OCI-LY1 (cell line): Measurements from ENCODE around the gene SP6.
A peak's percentile ranks its signal among the peaks of the same experiment; 100 is the strongest.

Experiments used
- H2AFZ ChIP-seq: fragments of 200-600 bp; sonication (generic), shearing (Covaris generic); 2 replicates; pipeline ENCODE4 v1.6.0; 2014; ENCODE audit warnings: antibody characterized with exemption, mild to moderate bottlenecking, low read length
- H3F3A ChIP-seq: fragments of 200-600 bp; sonication (generic), shearing (Covaris generic); 2 replicates; pipeline ENCODE4 v1.6.0; 2014; ENCODE audit warnings: mild to moderate bottlenecking, antibody characterized with exemption, low read length, moderate library complexity; ENCODE audit not compliant: insufficient read depth
- H3K27ac ChIP-seq: fragments of 200-600 bp; sonication (generic); 2 replicates; pipeline ENCODE4 v1.5.1; 2014; ENCODE audit warnings: low read length, mixed run types, mild to moderate bottlenecking, low read depth; ENCODE audit not compliant: poor library complexity, severe bottlenecking
- H3K27me3 ChIP-seq: fragments of 200-600 bp; sonication (generic); 2 replicates; pipeline ENCODE4 v1.6.0; 2014; ENCODE audit warnings: antibody characterized with exemption, mild to moderate bottlenecking, low read length, moderate library complexity; ENCODE audit not compliant: insufficient read depth
- H3K36me3 ChIP-seq: fragments of 200-600 bp; sonication (generic); 2 replicates; pipeline ENCODE4 v1.6.1; 2014; ENCODE audit warnings: mild to moderate bottlenecking, antibody characterized with exemption, low read length, moderate library complexity, mixed read lengths; ENCODE audit not compliant: insufficient read depth
- H3K4me1 ChIP-seq: fragments of 200-600 bp; sonication (generic); 2 replicates; pipeline ENCODE4 v1.5.1; 2014; ENCODE audit warnings: mild to moderate bottlenecking, low read length, moderate library complexity; ENCODE audit not compliant: insufficient read depth, severe bottlenecking
- H3K4me2 ChIP-seq: fragments of 200-600 bp; sonication (generic), shearing (Covaris generic); 2 replicates; pipeline ENCODE4 v1.6.1; 2014; ENCODE audit warnings: low read length
- H3K4me3 ChIP-seq: fragments of 200-600 bp; sonication (generic); 2 replicates; pipeline ENCODE4 v1.5.1; 2014; ENCODE audit warnings: low read length, low read depth, mild to moderate bottlenecking, mixed read lengths; ENCODE audit not compliant: poor library complexity, severe bottlenecking
- H3K79me2 ChIP-seq: fragments of 200-600 bp; shearing (Covaris generic); 2 replicates; pipeline ENCODE4 v1.6.1; 2016; ENCODE audit warnings: mixed run types, low read length, mixed read lengths; ENCODE audit not compliant: insufficient read depth
- H3K9ac ChIP-seq: fragments of 200-600 bp; sonication (generic), shearing (Covaris generic); 2 replicates; pipeline ENCODE4 v1.6.1; 2014; ENCODE audit warnings: mild to moderate bottlenecking, low read length, mixed read lengths
- H3K9me2 ChIP-seq: fragments of 200-600 bp; sonication (generic), shearing (Covaris generic); 2 replicates; pipeline ENCODE4 v1.6.1; 2014; ENCODE audit warnings: low read depth, mild to moderate bottlenecking, low read length, mixed read lengths
- H3K9me3 ChIP-seq: fragments of 200-600 bp; shearing (Covaris generic); 2 replicates; pipeline ENCODE4 v1.6.1; 2014; ENCODE audit warnings: low read length, mixed read lengths
- H4K20me1 ChIP-seq: fragments of 200-600 bp; sonication (generic), shearing (Covaris generic); 2 replicates; pipeline ENCODE4 v1.6.0; 2016; ENCODE audit warnings: mild to moderate bottlenecking, low read length; ENCODE audit not compliant: insufficient read depth
- EZH2 ChIP-seq: fragments of 200-600 bp; sonication (generic), shearing (Covaris generic); IDR thresholded peaks from 2 replicates; pipeline ENCODE4 v1.8.0; 2017; ENCODE audit warnings: borderline replicate concordance, mixed run types, mild to moderate bottlenecking, antibody characterized with exemption, low read length, moderate library complexity, mixed read lengths
- TF ChIP-seq, protein P1 (sequence below): fragments of 200-600 bp; sonication (generic), shearing (Covaris generic); IDR thresholded peaks from 2 replicates; pipeline ENCODE4 v1.5.1; 2017; ENCODE audit warnings: mild to moderate bottlenecking, antibody characterized with exemption, low read length, moderate library complexity, mixed read lengths

SP6 gene

DNA sequence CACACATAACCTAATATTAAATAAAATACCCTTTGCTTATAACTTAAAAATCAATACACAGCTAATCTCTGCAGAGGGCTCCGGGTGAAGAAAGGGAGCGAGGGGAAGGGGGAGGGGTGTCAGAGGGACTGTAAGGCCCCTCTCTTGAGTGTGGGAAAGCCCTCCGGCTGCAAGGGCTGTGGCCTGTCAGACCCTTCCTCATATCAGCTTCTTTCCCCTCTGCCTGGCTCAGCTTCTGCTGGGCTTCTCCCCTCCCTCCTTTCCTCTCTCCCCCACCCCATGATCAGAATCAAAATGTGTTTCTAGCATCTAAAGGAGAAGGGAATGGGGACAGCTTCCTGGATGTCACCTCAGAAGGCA lies 5.3 kb downstream of the SP6 start:
- H3K4me3 ChIP-seq: no peak overlapping the region
- H2AFZ ChIP-seq: no peak overlapping the region
- H3K4me1 ChIP-seq: peaks cover 9% of the 10 kb centered on the region
- no peak overlapping the region for H3K9ac ChIP-seq
- TF ChIP-seq, protein P1, sequence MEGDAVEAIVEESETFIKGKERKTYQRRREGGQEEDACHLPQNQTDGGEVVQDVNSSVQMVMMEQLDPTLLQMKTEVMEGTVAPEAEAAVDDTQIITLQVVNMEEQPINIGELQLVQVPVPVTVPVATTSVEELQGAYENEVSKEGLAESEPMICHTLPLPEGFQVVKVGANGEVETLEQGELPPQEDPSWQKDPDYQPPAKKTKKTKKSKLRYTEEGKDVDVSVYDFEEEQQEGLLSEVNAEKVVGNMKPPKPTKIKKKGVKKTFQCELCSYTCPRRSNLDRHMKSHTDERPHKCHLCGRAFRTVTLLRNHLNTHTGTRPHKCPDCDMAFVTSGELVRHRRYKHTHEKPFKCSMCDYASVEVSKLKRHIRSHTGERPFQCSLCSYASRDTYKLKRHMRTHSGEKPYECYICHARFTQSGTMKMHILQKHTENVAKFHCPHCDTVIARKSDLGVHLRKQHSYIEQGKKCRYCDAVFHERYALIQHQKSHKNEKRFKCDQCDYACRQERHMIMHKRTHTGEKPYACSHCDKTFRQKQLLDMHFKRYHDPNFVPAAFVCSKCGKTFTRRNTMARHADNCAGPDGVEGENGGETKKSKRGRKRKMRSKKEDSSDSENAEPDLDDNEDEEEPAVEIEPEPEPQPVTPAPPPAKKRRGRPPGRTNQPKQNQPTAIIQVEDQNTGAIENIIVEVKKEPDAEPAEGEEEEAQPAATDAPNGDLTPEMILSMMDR: no peak
- TF ChIP-seq EZH2: no peak
- H3K36me3 ChIP-seq: no peaks in the 10 kb centered on the region
- H3K9me3 ChIP-seq: no peaks in the 10 kb centered on the region
- no peaks in the 10 kb centered on the region for H3K79me2 ChIP-seq
- H3K9me2 ChIP-seq: no peaks in the 10 kb centered on the region
- H3K27me3 ChIP-seq: no peaks in the 10 kb centered on the region; the same call in 1 of the 2 replicates
- no peak overlapping the region for H3K27ac ChIP-seq
- no peak overlapping the region for H3K4me2 ChIP-seq
- no peaks in the 10 kb centered on the region for H3F3A ChIP-seq
- H4K20me1 ChIP-seq: no peaks in the 10 kb centered on the region

DNA sequence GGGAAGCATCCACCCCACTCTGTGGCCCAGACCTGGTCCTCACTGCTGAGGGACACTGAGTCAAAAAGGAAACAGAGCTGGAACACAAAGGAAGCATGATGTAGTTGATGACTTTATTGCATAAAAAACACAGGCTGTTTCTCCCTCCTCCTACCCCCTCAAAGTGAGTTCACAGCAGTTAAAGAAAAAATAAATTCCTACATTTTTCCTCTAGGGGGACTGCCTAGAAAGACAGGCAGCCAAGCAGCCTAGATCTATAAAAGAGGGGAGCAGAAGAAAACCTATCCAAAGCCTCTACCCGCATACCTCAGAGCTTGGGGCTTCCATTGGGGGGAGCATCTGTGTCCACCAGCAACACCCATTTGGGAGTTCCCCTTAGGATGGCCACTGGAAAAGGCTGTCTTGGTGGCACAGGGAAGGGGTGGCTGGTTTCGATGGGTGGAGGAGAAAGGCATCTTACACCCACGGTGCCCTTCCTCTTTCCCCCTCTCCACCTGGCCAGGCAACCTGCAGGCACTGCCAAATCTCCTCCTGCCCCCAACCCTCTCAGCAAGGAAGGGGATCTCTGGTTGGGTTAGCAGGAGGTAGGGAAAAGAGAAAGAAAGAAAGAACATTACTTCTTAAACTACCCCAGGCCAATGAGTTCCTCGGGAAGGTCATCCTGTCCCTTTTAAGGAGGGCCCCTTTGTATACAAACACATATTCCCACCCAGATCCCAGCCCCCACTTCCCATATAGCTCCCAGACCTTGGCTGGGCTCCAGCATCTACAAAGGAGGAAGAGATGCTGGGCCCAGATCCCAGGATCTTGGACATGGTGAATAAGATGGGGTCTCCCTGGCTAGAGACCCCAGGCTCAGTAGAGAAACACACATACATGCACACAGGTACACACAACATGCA lies 5.9 kb downstream of the SP6 start:
- H3F3A ChIP-seq: no peaks in the 10 kb centered on the region
- no peaks in the 10 kb centered on the region for H3K36me3 ChIP-seq
- H3K4me1 ChIP-seq: peaks cover 14% of the 10 kb centered on the region
- H3K4me3 ChIP-seq: no peak overlapping the region
- no peaks in the 10 kb centered on the region for H4K20me1 ChIP-seq
- no peaks in the 10 kb centered on the region; the same call in 1 of the 2 replicates for H3K27me3 ChIP-seq
- H3K9ac ChIP-seq: no peak overlapping the region
- no peaks in the 10 kb centered on the region for H3K9me3 ChIP-seq
- no peaks in the 10 kb centered on the region for H3K9me2 ChIP-seq
- no peak overlapping the region for H3K4me2 ChIP-seq
- TF ChIP-seq EZH2: no peak
- TF ChIP-seq, protein P1: peak; percentile 26; the same call in 1 of the 2 replicates
- no peaks in the 10 kb centered on the region for H3K79me2 ChIP-seq
- H2AFZ ChIP-seq: no peak overlapping the region
- no peak overlapping the region for H3K27ac ChIP-seq

DNA sequence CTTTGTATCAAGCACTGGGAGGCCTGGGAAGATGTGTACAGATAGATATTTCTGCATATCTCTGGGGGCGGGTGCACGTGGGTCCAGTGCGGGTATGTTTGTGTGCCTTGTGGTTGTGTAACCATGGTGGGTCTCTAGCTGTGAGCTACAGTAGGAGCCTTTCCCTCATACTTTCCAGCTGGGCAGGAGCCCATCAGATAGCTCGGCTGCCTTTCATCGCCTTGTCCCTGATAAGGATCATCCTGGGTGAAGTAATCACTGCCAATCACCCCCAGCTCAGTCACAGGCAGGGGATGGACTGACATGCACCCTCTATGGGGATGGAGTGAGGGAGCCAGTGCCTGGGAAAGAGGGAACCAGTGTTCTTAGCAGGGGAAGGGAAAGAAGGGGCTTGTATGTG lies 6.7 kb downstream of the SP6 start:
- no peaks in the 10 kb centered on the region; the same call in 1 of the 2 replicates for H3K27me3 ChIP-seq
- H3K4me2 ChIP-seq: no peak overlapping the region
- TF ChIP-seq, protein P1: no peak
- no peak for TF ChIP-seq EZH2

More for the DNA sequence above, 6.7 kb downstream of the SP6 start:
- no peaks in the 10 kb centered on the region for H3K36me3 ChIP-seq
- H3K4me3 ChIP-seq: no peak overlapping the region
- H2AFZ ChIP-seq: no peak overlapping the region
- H3K9me2 ChIP-seq: no peaks in the 10 kb centered on the region
- H3K79me2 ChIP-seq: no peaks in the 10 kb centered on the region
- no peaks in the 10 kb centered on the region for H4K20me1 ChIP-seq
- H3F3A ChIP-seq: no peaks in the 10 kb centered on the region
- H3K4me1 ChIP-seq: peaks cover 19% of the 10 kb centered on the region
- no peak overlapping the region for H3K27ac ChIP-seq
- no peaks in the 10 kb centered on the region for H3K9me3 ChIP-seq
- no peak overlapping the region for H3K9ac ChIP-seq
